ENCODE results near the gene APOBEC3H. TPM values are rescaled to one million over a fixed set of nuclear protein-coding genes. Genes with fewer than 3 reads are reported as not detected.

Gene APOBEC3H
- total and polyA plus RNA-seq, 12 donors = 0.15 to 8.6 (median 0.52) TPM; not detected in 3

GRCh38 chr22:39133871-39134270 is 36.8 kb downstream of the APOBEC3H start:
- WGBS, 4 donors = 86 to 94% (median 89%) methylated on average over 14 to 17 of the region's 17 CpGs
- peaks cover 0 to 9% of the 10 kb centered on the region in 2 donors for H3K4me1 ChIP-seq (replicated peaks in 1 of 2)
- intact Hi-C loops (cut with DNase I) = loop anchor here in 1 of 2 donors (10.0 kb wide), 2 partner anchors 119 to 269 kb away; partner anchors contain the start of gene APOBEC3C
- TF ChIP-seq POLR2A (IDR thresholded peaks at IDR 0.05) = no peak
- TF ChIP-seq, protein P1, sequence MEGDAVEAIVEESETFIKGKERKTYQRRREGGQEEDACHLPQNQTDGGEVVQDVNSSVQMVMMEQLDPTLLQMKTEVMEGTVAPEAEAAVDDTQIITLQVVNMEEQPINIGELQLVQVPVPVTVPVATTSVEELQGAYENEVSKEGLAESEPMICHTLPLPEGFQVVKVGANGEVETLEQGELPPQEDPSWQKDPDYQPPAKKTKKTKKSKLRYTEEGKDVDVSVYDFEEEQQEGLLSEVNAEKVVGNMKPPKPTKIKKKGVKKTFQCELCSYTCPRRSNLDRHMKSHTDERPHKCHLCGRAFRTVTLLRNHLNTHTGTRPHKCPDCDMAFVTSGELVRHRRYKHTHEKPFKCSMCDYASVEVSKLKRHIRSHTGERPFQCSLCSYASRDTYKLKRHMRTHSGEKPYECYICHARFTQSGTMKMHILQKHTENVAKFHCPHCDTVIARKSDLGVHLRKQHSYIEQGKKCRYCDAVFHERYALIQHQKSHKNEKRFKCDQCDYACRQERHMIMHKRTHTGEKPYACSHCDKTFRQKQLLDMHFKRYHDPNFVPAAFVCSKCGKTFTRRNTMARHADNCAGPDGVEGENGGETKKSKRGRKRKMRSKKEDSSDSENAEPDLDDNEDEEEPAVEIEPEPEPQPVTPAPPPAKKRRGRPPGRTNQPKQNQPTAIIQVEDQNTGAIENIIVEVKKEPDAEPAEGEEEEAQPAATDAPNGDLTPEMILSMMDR (IDR thresholded peaks at IDR 0.05) = no peak
- H3K27ac ChIP-seq = no peak overlapping the region
- no peak overlapping the region for H3K4me3 ChIP-seq
- H3K36me3 ChIP-seq (replicated peaks in 1 of 2) = no peaks in the 10 kb centered on the region
- no peak for DNase-seq
- H3K27me3 ChIP-seq = no peaks in the 10 kb centered on the region
- H3K9me3 ChIP-seq (replicated peaks in 1 of 3) = no peaks in the 10 kb centered on the region

GRCh38 chr22:39134366-39135091 is 37.5 kb downstream of the APOBEC3H start:
- 67 to 97% (median 92%) methylated on average over 8 to 35 of the region's 35 CpGs for WGBS, 4 donors
- Histone ChIP-seq H3K4me1 (replicated peaks in 1 of 2) (peaks cover 0 to 9% of the 10 kb centered on the region in 2 donors), H3K27me3 (no peaks in the 10 kb centered on the region), H3K27ac (no peak overlapping the region), H3K4me3 (no peak overlapping the region), H3K9me3 (replicated peaks in 1 of 3) (no peaks in the 10 kb centered on the region), H3K36me3 (replicated peaks in 1 of 2) (no peaks in the 10 kb centered on the region)
- no peak for DNase-seq
- TF ChIP-seq, protein P1 (IDR thresholded peaks at IDR 0.05) = no peak
- no peak for TF ChIP-seq POLR2A (IDR thresholded peaks at IDR 0.05)
- intact Hi-C loops (cut with DNase I) = loop anchor here in 1 of 2 donors (10.0 kb wide), 2 partner anchors 120 to 270 kb away; partner anchors contain the start of gene APOBEC3C

DNA sequence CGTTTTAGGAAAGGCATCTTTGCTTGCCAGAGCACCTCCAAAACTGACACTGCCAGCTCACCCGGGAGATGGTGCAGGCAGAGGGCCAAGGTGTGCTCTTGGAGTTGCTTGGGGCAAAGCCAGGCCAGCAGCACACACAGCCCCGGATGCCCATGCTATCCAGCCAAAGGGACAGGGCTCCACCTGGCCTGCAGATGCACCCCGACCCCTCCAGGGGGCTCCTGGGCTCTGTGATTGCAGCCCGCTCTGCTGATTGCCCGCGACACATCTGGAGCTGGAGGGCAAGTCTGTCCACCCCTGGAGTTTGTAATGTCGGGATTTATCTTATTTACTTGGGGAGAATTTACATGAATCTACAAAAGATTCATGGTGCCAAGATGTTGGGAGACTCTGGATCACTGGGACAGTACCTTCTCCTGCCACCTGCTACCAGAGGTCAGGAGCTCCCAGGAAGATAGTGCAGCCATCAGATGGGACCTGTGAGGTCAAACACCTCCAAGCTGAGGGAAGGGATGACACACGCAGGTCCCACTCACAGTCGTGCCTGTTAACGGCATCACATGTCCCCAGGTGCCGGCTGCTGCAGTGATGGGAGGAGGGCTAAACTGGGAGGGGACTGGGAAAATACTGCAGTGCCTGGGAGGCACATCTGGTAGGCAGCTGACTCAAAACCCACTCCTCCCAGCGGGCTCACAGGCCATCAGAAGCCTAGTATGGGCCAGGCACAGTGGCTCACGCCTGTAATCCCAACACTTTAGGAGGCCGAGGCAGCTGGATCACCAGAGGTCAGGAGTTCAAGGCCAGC is 38.2 kb downstream of the APOBEC3H start:
- Histone ChIP-seq H3K4me1 (replicated peaks in 1 of 2) (peaks cover 0 to 9% of the 10 kb centered on the region in 2 donors), H3K4me3 (no peak overlapping the region), H3K27ac (no peak overlapping the region), H3K36me3 (replicated peaks in 1 of 2) (no peaks in the 10 kb centered on the region), H3K27me3 (no peaks in the 10 kb centered on the region), H3K9me3 (replicated peaks in 1 of 3) (no peaks in the 10 kb centered on the region)
- peak in 2 of 7 donors; percentile 20 to 35 for DNase-seq
- intact Hi-C loops (cut with DNase I) = loop anchor here in 1 of 2 donors (10.0 kb wide), 2 partner anchors 120 to 270 kb away; partner anchors contain the start of gene APOBEC3C
- TF ChIP-seq POLR2A (IDR thresholded peaks at IDR 0.05) = no peak
- TF ChIP-seq, protein P1 (IDR thresholded peaks at IDR 0.05) = peak in 4 of 6 experiments; percentile 9 to 38 (median 20)
- WGBS, 4 donors = 48 to 61% (median 54%) methylated on average over 7 to 15 of the region's 15 CpGs

GRCh38 chr22:39136317-39136716 is 39.3 kb downstream of the APOBEC3H start:
- H3K9me3 ChIP-seq (replicated peaks in 1 of 3) = no peaks in the 10 kb centered on the region
- no peak for TF ChIP-seq POLR2A (IDR thresholded peaks at IDR 0.05)
- no peak overlapping the region for H3K4me3 ChIP-seq
- intact Hi-C loops (cut with DNase I) = loop anchor here in 1 of 2 donors (10.0 kb wide), 2 partner anchors 122 to 272 kb away; partner anchors contain the start of gene APOBEC3C
- H3K4me1 ChIP-seq (replicated peaks in 1 of 2) = peaks cover 0 to 5% of the 10 kb centered on the region in 2 donors
- no peak for DNase-seq
- no peaks in the 10 kb centered on the region for H3K36me3 ChIP-seq (replicated peaks in 1 of 2)
- 89 to 94% (median 92%) methylated on average over 7 to 8 of the region's 8 CpGs for WGBS, 4 donors
- H3K27ac ChIP-seq = no peak overlapping the region
- H3K27me3 ChIP-seq = no peaks in the 10 kb centered on the region

Data from adrenal gland (tissue), 12 donors.